SK-N-SH (cell line): ENCODE measurements around the gene POGZ. TPM values are rescaled to one million over a fixed set of nuclear protein-coding genes. Genes with fewer than 3 reads are reported as not detected.

Experiments
- CTCF ChIA-PET: fragments of 300-600, 350-600 bp; formaldehyde crosslinking; extraction: SDS; loops from one replicate; lab custom pipeline; 2021; lab: Yijun Ruan, JAX
- POLR2A ChIA-PET: fragments of 350-600 bp; sonication (Branson Sonifier 250); formaldehyde crosslinking; extraction: SDS; loops from one replicate; lab custom pipeline; 2020; ENCODE audit warnings: antibody characterized with exemption, inconsistent platforms; lab: Yijun Ruan, JAX
- DNase-seq: peaks from one replicate; pipeline ENCODE4 v3.0.0; 2012
- H2AFZ ChIP-seq: fragments of 200-600 bp; sonication (generic); 2 replicates; pipeline ENCODE4 v1.8.1; 2016; ENCODE audit warnings: antibody characterized with exemption, mild to moderate bottlenecking, low read depth
- H3F3A ChIP-seq: fragments of 200-600 bp; sonication (generic); replicated peaks from 2 replicates; pipeline ENCODE3; 2016; ENCODE audit warnings: antibody characterized with exemption, mild to moderate bottlenecking; ENCODE audit not compliant: insufficient read depth
- H3K27ac ChIP-seq, 2 experiments: fragments of 200-500 bp in 1 of 2; fragments of 200-600 bp in 1 of 2; sonication (Bioruptor generic) in 1 of 2; sonication (generic), shearing (Covaris generic) in 1 of 2; 2 replicates each; pipeline versions ENCODE4 v1.5.1 to v1.6.1; 2014 to 2016; ENCODE audit warnings: low read depth in 2 of 2, inconsistent platforms in 1 of 2, low read length in 1 of 2, mild to moderate bottlenecking in 1 of 2, mixed read lengths in 1 of 2
- H3K27me3 ChIP-seq: fragments of 200-600 bp; sonication (generic), shearing (Covaris generic); 2 replicates; pipeline ENCODE4 v1.6.1; 2016; ENCODE audit warnings: mixed run types; ENCODE audit not compliant: insufficient read depth
- H3K36me3 ChIP-seq, 2 experiments: fragments of 200-500 bp in 1 of 2; fragments of 200-600 bp in 1 of 2; sonication (Bioruptor generic) in 1 of 2; sonication (generic) in 1 of 2; replicated peaks in 1 of 2; 2 replicates each; pipeline versions ENCODE3 to v1.5.1; 2014 to 2016; ENCODE audit warnings: low read length in 1 of 2, mild to moderate bottlenecking in 1 of 2; ENCODE audit not compliant: insufficient read depth in 2 of 2, control insufficient read depth in 1 of 2
- H3K4me1 ChIP-seq, 2 experiments: fragments of 200-500 bp in 1 of 2; fragments of 200-600 bp in 1 of 2; sonication (Bioruptor generic) in 1 of 2; sonication (generic), shearing (Covaris generic) in 1 of 2; 2 replicates each; pipeline versions ENCODE4 v1.5.1 to v1.6.1; 2014 to 2016; ENCODE audit warnings: low read depth in 1 of 2, low read length in 1 of 2, mixed run types in 1 of 2; ENCODE audit not compliant: insufficient read depth in 2 of 2, control insufficient read depth in 1 of 2
- H3K4me2 ChIP-seq: fragments of 200-600 bp; sonication (generic), shearing (Covaris generic); 2 replicates; pipeline ENCODE4 v1.6.1; 2017; ENCODE audit warnings: mixed run types
- H3K4me3 ChIP-seq, 2 experiments: fragments of 200-500 bp in 1 of 2; fragments of 200-600 bp in 1 of 2; sonication (Bioruptor generic) in 1 of 2; sonication (generic), shearing (Covaris generic) in 1 of 2; 2 replicates each; pipeline versions ENCODE4 v1.5.1 to v1.8.1; 2014 to 2016; ENCODE audit warnings: low read depth in 2 of 2, inconsistent platforms in 1 of 2, low read length in 1 of 2, mild to moderate bottlenecking in 1 of 2, mixed read lengths in 1 of 2, moderate library complexity in 1 of 2
- H3K79me2 ChIP-seq: fragments of 200-600 bp; sonication (generic); 2 replicates; pipeline ENCODE4 v1.8.1; 2017; ENCODE audit warnings: mild to moderate bottlenecking; ENCODE audit not compliant: insufficient read depth
- H3K9ac ChIP-seq: fragments of 200-600 bp; sonication (generic); 2 replicates; pipeline ENCODE4 v1.6.1; 2017; ENCODE audit warnings: mixed run types
- H3K9me2 ChIP-seq: fragments of 200-600 bp; sonication (generic); 2 replicates; pipeline ENCODE4 v1.6.1; 2017; ENCODE audit warnings: mixed run types
- H3K9me3 ChIP-seq: fragments of 200-600 bp; sonication (generic); 2 replicates; pipeline ENCODE4 v1.6.1; 2017; ENCODE audit warnings: mixed run types, mild to moderate bottlenecking, moderate library complexity
- H4K20me1 ChIP-seq: fragments of 200-600 bp; sonication (generic); 2 replicates; pipeline ENCODE4 v1.6.1; 2017; ENCODE audit warnings: mild to moderate bottlenecking, mixed run types; ENCODE audit not compliant: insufficient read depth
- CHD2 ChIP-seq: fragments of 150-350 bp; IDR thresholded peaks from 2 replicates; pipeline ENCODE4 v1.6.1; 2018; ENCODE audit warnings: low read length; ENCODE audit not compliant: partially characterized antibody
- FOXJ3 ChIP-seq: sonication (generic); formaldehyde crosslinking; IDR thresholded peaks from 2 replicates; pipeline ENCODE4 v1.5.1; 2020; ENCODE audit warnings: mild to moderate bottlenecking, missing genetic modification reagents
- FOXM1 ChIP-seq: IDR thresholded peaks from 2 replicates; pipeline ENCODE4 v1.4.0; 2012; ENCODE audit warnings: low read depth, mild to moderate bottlenecking
- GABPA ChIP-seq: IDR thresholded peaks from 2 replicates; pipeline ENCODE4 v1.4.0; 2012; ENCODE audit warnings: low read depth, mild to moderate bottlenecking
- GATA2 ChIP-seq: sonication (generic); formaldehyde crosslinking; IDR thresholded peaks from 2 replicates; pipeline ENCODE4 v1.5.0; 2020; ENCODE audit warnings: mild to moderate bottlenecking, missing genetic modification reagents
- JUND ChIP-seq: IDR thresholded peaks from 2 replicates; pipeline ENCODE4 v1.4.0; 2012
- MEF2A ChIP-seq: IDR thresholded peaks from 2 replicates; pipeline ENCODE4 v1.4.0; 2012; ENCODE audit warnings: low read depth, borderline replicate concordance
- NFIC ChIP-seq: IDR thresholded peaks from 2 replicates; pipeline ENCODE4 v1.4.0; 2012; ENCODE audit warnings: borderline replicate concordance
- PBX3 ChIP-seq: IDR thresholded peaks from 2 replicates; pipeline ENCODE4; 2012
- RXRA ChIP-seq: IDR thresholded peaks from 2 replicates; pipeline ENCODE4 v1.4.0; 2012; ENCODE audit warnings: low read depth, mild to moderate bottlenecking, borderline replicate concordance
- SIN3A ChIP-seq: IDR thresholded peaks from 2 replicates; pipeline ENCODE4 v1.6.1; 2012; ENCODE audit warnings: low read depth, mild to moderate bottlenecking, low read length, moderate library complexity, borderline replicate concordance
- SMC3 ChIP-seq: IDR thresholded peaks from 2 replicates; pipeline ENCODE4 v1.6.1; 2012; ENCODE audit warnings: low read depth, low read length, improper control_type of control experiment
- TAF1 ChIP-seq: IDR thresholded peaks from 2 replicates; pipeline ENCODE4 v1.6.1; 2012; ENCODE audit warnings: low read depth, mild to moderate bottlenecking, low read length, moderate library complexity, borderline replicate concordance
- TEAD4 ChIP-seq: IDR thresholded peaks from 2 replicates; pipeline ENCODE4 v1.4.0; 2012; ENCODE audit warnings: mild to moderate bottlenecking, borderline replicate concordance; ENCODE audit not compliant: insufficient read depth
- WGBS: methylation state at CpG from one replicate; pipeline ENCODE4 v1.1.6; 2017; ENCODE audit warnings: low lambda C conversion rate; 5-methylcytosine and 5-hydroxymethylcytosine counted together
- polyA plus RNA-seq, 3 experiments: library from polyadenylated mRNA; depleted of rRNA; stranded (reverse); fragments of >200 nt; gene quantifications; 2 replicates each; pipeline ENCODE4 v1.2.3, GENCODE V29; 2012
- TF ChIP-seq, protein P1 (sequence below): IDR thresholded peaks from 2 replicates; pipeline ENCODE4 v1.6.1; 2012; ENCODE audit warnings: mild to moderate bottlenecking, low read depth, low read length, moderate library complexity
- TF ChIP-seq, protein P2 (sequence below): IDR thresholded peaks from 2 replicates; pipeline ENCODE4 v1.4.0; 2012; ENCODE audit warnings: low read depth
- TF ChIP-seq, protein P3 (sequence below): IDR thresholded peaks from 2 replicates; pipeline ENCODE4 v1.4.0; 2012; ENCODE audit warnings: low read depth, borderline replicate concordance
- TF ChIP-seq, protein P4 (sequence below): fragments of 150-350 bp; IDR thresholded peaks from 2 replicates; pipeline ENCODE4 v1.6.1; 2016; ENCODE audit warnings: mild to moderate bottlenecking, low read depth, low read length

The POGZ gene
- polyA plus RNA-seq, 1 of the 3 experiments (the other 2 are of a cell fraction) = 23.9 TPM

- Histone ChIP-seq H3F3A (peaks cover 3% of the 10 kb centered on the region), H4K20me1 (no peaks in the 10 kb centered on the region), H3K36me3 (no peaks in the 10 kb centered on the region), H3K9me3 (no peaks in the 10 kb centered on the region), H3K27me3 (no peaks in the 10 kb centered on the region), H3K79me2 (no peaks in the 10 kb centered on the region), H3K9me2 (no peaks in the 10 kb centered on the region), H3K9ac (no peak overlapping the region), H3K4me2 (no peak overlapping the region), H3K4me3 (no peak overlapping the region), H2AFZ (no peak overlapping the region), H3K27ac (no peak overlapping the region), H3K4me1 (no peaks in the 10 kb centered on the region; a peak in 1 of 4 replicates)
- TF ChIP-seq, protein P1, sequence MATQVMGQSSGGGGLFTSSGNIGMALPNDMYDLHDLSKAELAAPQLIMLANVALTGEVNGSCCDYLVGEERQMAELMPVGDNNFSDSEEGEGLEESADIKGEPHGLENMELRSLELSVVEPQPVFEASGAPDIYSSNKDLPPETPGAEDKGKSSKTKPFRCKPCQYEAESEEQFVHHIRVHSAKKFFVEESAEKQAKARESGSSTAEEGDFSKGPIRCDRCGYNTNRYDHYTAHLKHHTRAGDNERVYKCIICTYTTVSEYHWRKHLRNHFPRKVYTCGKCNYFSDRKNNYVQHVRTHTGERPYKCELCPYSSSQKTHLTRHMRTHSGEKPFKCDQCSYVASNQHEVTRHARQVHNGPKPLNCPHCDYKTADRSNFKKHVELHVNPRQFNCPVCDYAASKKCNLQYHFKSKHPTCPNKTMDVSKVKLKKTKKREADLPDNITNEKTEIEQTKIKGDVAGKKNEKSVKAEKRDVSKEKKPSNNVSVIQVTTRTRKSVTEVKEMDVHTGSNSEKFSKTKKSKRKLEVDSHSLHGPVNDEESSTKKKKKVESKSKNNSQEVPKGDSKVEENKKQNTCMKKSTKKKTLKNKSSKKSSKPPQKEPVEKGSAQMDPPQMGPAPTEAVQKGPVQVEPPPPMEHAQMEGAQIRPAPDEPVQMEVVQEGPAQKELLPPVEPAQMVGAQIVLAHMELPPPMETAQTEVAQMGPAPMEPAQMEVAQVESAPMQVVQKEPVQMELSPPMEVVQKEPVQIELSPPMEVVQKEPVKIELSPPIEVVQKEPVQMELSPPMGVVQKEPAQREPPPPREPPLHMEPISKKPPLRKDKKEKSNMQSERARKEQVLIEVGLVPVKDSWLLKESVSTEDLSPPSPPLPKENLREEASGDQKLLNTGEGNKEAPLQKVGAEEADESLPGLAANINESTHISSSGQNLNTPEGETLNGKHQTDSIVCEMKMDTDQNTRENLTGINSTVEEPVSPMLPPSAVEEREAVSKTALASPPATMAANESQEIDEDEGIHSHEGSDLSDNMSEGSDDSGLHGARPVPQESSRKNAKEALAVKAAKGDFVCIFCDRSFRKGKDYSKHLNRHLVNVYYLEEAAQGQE = no peak
- no peak for TF ChIP-seq CHD2
- TF ChIP-seq, protein P2, sequence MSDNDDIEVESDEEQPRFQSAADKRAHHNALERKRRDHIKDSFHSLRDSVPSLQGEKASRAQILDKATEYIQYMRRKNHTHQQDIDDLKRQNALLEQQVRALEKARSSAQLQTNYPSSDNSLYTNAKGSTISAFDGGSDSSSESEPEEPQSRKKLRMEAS = no peak
- no peak for DNase-seq
- POLR2A ChIA-PET = no interaction called here
- WGBS = 73% methylated on average over 1 of the region's 1 CpG
- CTCF ChIA-PET = interaction anchor here (1.0 to 1.7 kb wide), 4 partner anchors 11 to 259 kb away, joined by 3 to 4 read pairs (median 4); partner anchors contain the start of gene POGZ
These were observed 15.9 kb upstream of the POGZ start for GRCh38 chr1:151475175-151475574.

DNA sequence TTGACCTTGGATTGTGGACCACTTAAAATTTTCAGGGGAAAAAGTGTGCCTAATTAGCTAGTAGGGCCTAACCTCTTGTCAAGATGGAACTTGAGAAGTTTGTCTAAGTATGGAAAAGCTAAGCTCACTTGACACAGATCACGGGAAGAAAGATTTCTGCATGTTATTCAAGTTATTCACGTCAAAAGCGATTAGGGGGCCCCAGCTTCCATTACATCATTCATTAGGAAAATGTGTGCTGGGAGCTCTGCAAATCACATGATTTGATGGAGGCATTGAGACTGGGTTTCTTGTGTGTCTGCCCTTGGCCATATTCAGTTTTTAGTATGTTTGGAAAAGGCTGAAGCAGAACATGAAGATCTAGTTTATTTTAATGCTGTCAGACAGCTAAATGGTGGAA lies 15.5 kb upstream of the POGZ start:
- Histone ChIP-seq H3K9me3 (no peaks in the 10 kb centered on the region), H3K79me2 (no peaks in the 10 kb centered on the region), H3K27me3 (no peaks in the 10 kb centered on the region), H3K9me2 (no peaks in the 10 kb centered on the region), H3F3A (peaks cover 3% of the 10 kb centered on the region), H3K4me2 (no peak overlapping the region), H3K9ac (no peak overlapping the region), H2AFZ (no peak overlapping the region), H3K4me3 (no peak overlapping the region), H4K20me1 (no peaks in the 10 kb centered on the region), H3K27ac (no peak overlapping the region), H3K4me1 (no peaks in the 10 kb centered on the region; a peak in 1 of 4 replicates), H3K36me3 (no peaks in the 10 kb centered on the region)
- POLR2A ChIA-PET = no interaction called here
- CTCF ChIA-PET = interaction anchor here (1.0 to 1.7 kb wide), 3 partner anchors 10 to 260 kb away, joined by 3 to 4 read pairs (median 4); no protein-coding TSS in a partner anchor
- 96% methylated on average over 3 of the region's 3 CpGs for WGBS
- no peak for DNase-seq
- TF ChIP-seq RXRA (no peak), MEF2A (no peak), FOXM1 (no peak), JUND (no peak), TEAD4 (no peak), NFIC (no peak), GABPA (no peak), CHD2 (no peak), GATA2 (CRISPR knock-in tag) (no peak), SIN3A (no peak), TAF1 (no peak), FOXJ3 (CRISPR knock-in tag) (no peak), SMC3 (no peak), PBX3 (no peak)
- TF ChIP-seq, protein P3, sequence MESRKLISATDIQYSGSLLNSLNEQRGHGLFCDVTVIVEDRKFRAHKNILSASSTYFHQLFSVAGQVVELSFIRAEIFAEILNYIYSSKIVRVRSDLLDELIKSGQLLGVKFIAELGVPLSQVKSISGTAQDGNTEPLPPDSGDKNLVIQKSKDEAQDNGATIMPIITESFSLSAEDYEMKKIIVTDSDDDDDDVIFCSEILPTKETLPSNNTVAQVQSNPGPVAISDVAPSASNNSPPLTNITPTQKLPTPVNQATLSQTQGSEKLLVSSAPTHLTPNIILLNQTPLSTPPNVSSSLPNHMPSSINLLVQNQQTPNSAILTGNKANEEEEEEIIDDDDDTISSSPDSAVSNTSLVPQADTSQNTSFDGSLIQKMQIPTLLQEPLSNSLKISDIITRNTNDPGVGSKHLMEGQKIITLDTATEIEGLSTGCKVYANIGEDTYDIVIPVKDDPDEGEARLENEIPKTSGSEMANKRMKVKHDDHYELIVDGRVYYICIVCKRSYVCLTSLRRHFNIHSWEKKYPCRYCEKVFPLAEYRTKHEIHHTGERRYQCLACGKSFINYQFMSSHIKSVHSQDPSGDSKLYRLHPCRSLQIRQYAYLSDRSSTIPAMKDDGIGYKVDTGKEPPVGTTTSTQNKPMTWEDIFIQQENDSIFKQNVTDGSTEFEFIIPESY = no peak
- TF ChIP-seq, protein P2 = no peak
- TF ChIP-seq, protein P4, sequence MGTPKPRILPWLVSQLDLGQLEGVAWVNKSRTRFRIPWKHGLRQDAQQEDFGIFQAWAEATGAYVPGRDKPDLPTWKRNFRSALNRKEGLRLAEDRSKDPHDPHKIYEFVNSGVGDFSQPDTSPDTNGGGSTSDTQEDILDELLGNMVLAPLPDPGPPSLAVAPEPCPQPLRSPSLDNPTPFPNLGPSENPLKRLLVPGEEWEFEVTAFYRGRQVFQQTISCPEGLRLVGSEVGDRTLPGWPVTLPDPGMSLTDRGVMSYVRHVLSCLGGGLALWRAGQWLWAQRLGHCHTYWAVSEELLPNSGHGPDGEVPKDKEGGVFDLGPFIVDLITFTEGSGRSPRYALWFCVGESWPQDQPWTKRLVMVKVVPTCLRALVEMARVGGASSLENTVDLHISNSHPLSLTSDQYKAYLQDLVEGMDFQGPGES = no peak
